ENCODE results near the gene PLD4.
"Not testable (repeated sequence)": the region's sequence is repeated elsewhere in the genome, so short reads cannot be mapped to it uniquely, and the experiment has no call there.

PLD4 gene

GRCh38 chr14:104886690-104887622 lies 37.7 kb upstream of the PLD4 start:
- no peak for DNase-seq

GRCh38 chr14:104887623-104888488 lies 36.8 kb upstream of the PLD4 start:
- DNase-seq = no peak

GRCh38 chr14:104888489-104889374 lies 35.9 kb upstream of the PLD4 start:
- DNase-seq = no peak

GRCh38 chr14:104889375-104889757 lies 35.3 kb upstream of the PLD4 start:
- DNase-seq = no peak

GRCh38 chr14:104890292-104890691 lies 34.4 kb upstream of the PLD4 start:
- DNase-seq = not testable (repeated sequence)

- DNase-seq = no peak
These were observed 33.5 kb upstream of the PLD4 start for GRCh38 chr14:104891121-104891551.

- no peak for DNase-seq
These were observed 32.8 kb upstream of the PLD4 start for GRCh38 chr14:104891664-104892530.

GRCh38 chr14:104892531-104893434 lies 31.9 kb upstream of the PLD4 start:
- DNase-seq = no peak

- DNase-seq = no peak
These were observed 31.1 kb upstream of the PLD4 start for GRCh38 chr14:104893435-104894207.

GRCh38 chr14:104894331-104895206 lies 30.1 kb upstream of the PLD4 start:
- no peak for DNase-seq

- DNase-seq = no peak
These were observed 29.4 kb upstream of the PLD4 start for GRCh38 chr14:104895207-104895785.

GRCh38 chr14:104895786-104896661 lies 28.7 kb upstream of the PLD4 start:
- peak; percentile 48 to 78 for DNase-seq

GRCh38 chr14:104897330-104898194 lies 27.1 kb upstream of the PLD4 start:
- DNase-seq = no peak

- no peak for DNase-seq
These were observed 26.5 kb upstream of the PLD4 start for GRCh38 chr14:104898195-104898558.

GRCh38 chr14:104898870-104899510 lies 25.7 kb upstream of the PLD4 start:
- no peak for DNase-seq

- no peak for DNase-seq
These were observed 24.9 kb upstream of the PLD4 start for GRCh38 chr14:104899781-104900180.
